GM12878 (cell line): ENCODE measurements around the gene SFT2D1. TPM values are rescaled to one million over a fixed set of nuclear protein-coding genes. Genes with fewer than 3 reads are reported as not detected.

Experiments
- ATAC-seq: fragments of 200-7000 bp; cut with Tn5 transposase; 3 replicates; pipeline ENCODE4 v1.9.1; 2020; ENCODE audit warnings: mild to moderate bottlenecking, moderate library complexity
- BruUV-seq: library from RNA; stranded (reverse); fragments of 400-500 nt; replicated peaks from 2 replicates; lab custom pipeline; 2021; lab: Mats Ljungman, UMichigan
- CTCF ChIA-PET: fragments of 300-600 bp; sonication (Branson Sonifier 250); formaldehyde crosslinking; extraction: SDS; loops from one replicate; lab custom pipeline; 2021; ENCODE audit warnings: inconsistent platforms; lab: Yijun Ruan, JAX
- POLR2A ChIA-PET: fragments of 350-600 bp; formaldehyde crosslinking; extraction: SDS; loops from one replicate; lab custom pipeline; 2021; ENCODE audit warnings: inconsistent platforms; lab: Charles Lee
- RAD21 ChIA-PET: fragments of 300-600 bp; sonication (Branson Sonifier 250); formaldehyde crosslinking; loops from one replicate; lab custom pipeline; 2023; ENCODE audit warnings: antibody characterized with exemption; ENCODE audit not compliant: unreplicated experiment; lab: Charles Lee
- SMC1A ChIA-PET: fragments of 300-600 bp; sonication (Branson Sonifier 250); formaldehyde crosslinking; loops from one replicate; lab custom pipeline; 2023; ENCODE audit not compliant: unreplicated experiment, uncharacterized antibody; lab: Charles Lee
- DNase-seq: peaks from one replicate; pipeline ENCODE4 v3.0.0-alpha.2; 2011; ENCODE audit warnings: low read depth, low spot score
- FAIRE-seq: peaks from 3 replicates; lab custom pipeline; 2011; peaks lifted over from hg19 to GRCh38; lab: Jason Lieb, UNC
- H2AFZ ChIP-seq: 2 replicates; pipeline ENCODE4 v1.6.0; 2011; ENCODE audit warnings: low read depth, low read length, control low read depth; ENCODE audit not compliant: control insufficient read depth
- H3K27ac ChIP-seq: 2 replicates; pipeline ENCODE4 v1.5.1; 2011; ENCODE audit warnings: control low read depth; ENCODE audit not compliant: control insufficient read depth, insufficient read depth
- H3K27me3 ChIP-seq, 2 experiments: replicated peaks in 1 of 2; 2 replicates each; pipeline versions ENCODE4 v1.6.0 to v1.6.1; 2011; ENCODE audit warnings: low read length in 1 of 2; ENCODE audit not compliant: control insufficient read depth in 2 of 2, insufficient read depth in 2 of 2
- H3K36me3 ChIP-seq, 2 experiments: 2 replicates each; pipeline ENCODE4 v1.5.1; 2011; ENCODE audit warnings: low read length in 1 of 2; ENCODE audit not compliant: control insufficient read depth in 2 of 2, insufficient read depth in 2 of 2
- H3K4me1 ChIP-seq: 2 replicates; pipeline ENCODE4 v1.6.1; 2011; ENCODE audit warnings: mild to moderate bottlenecking, low read length, moderate library complexity, mixed read lengths; ENCODE audit not compliant: control insufficient read depth, insufficient read depth
- H3K4me2 ChIP-seq: 2 replicates; pipeline ENCODE4 v1.6.0; 2011; ENCODE audit warnings: control low read depth; ENCODE audit not compliant: control insufficient read depth, insufficient read depth
- H3K4me3 ChIP-seq: fragments of 200-600 bp; sonication (generic); 2 replicates; pipeline ENCODE4 v1.5.1; 2016
- H3K79me2 ChIP-seq: 2 replicates; pipeline ENCODE4 v1.6.0; 2011; ENCODE audit warnings: low read length; ENCODE audit not compliant: control insufficient read depth, insufficient read depth
- H3K9ac ChIP-seq: 2 replicates; pipeline ENCODE4 v1.8.0; 2011; ENCODE audit warnings: low read length, control low read depth, mixed read lengths; ENCODE audit not compliant: control insufficient read depth, insufficient read depth
- H3K9me3 ChIP-seq: replicated peaks from 3 replicates; pipeline ENCODE4 v1.5.1; 2011; ENCODE audit warnings: mild to moderate bottlenecking, low read length; ENCODE audit not compliant: control insufficient read depth, insufficient read depth
- H4K20me1 ChIP-seq: 2 replicates; pipeline ENCODE4 v1.6.0; 2011; ENCODE audit not compliant: control insufficient read depth, insufficient read depth
- BCL3 ChIP-seq: IDR thresholded peaks from 2 replicates; pipeline ENCODE4 v1.6.1; 2011; ENCODE audit warnings: borderline replicate concordance, low read depth, mild to moderate bottlenecking, moderate library complexity, low read length; ENCODE audit not compliant: insufficient read depth, poor library complexity, severe bottlenecking
- CEBPZ ChIP-seq: fragments of 150-350 bp; IDR thresholded peaks from 2 replicates; pipeline ENCODE4 v1.6.1; 2016; ENCODE audit warnings: low read depth, low read length
- CREM ChIP-seq: IDR thresholded peaks from 2 replicates; pipeline ENCODE4 v1.6.1; 2014; ENCODE audit warnings: antibody characterized with exemption, low read depth
- CTCF ChIP-seq, 3 experiments: IDR thresholded peaks in 2 of 3; conservative IDR thresholded peaks in 1 of 3; 2 replicates each; pipeline ENCODE4 v1.5.1; 2011; ENCODE audit warnings: low read depth in 3 of 3, low read length in 3 of 3, mild to moderate bottlenecking in 3 of 3, control low read depth in 2 of 3, moderate library complexity in 2 of 3, inconsistent platforms in 1 of 3, mixed read lengths in 1 of 3; ENCODE audit not compliant: control insufficient read depth in 2 of 3, insufficient read depth in 1 of 3; ENCODE audit errors: extremely low read depth in 1 of 3
- KAT2A ChIP-seq: conservative IDR thresholded peaks from 2 replicates; pipeline ENCODE4 v1.6.1; 2011; ENCODE audit warnings: low read depth, low read length; ENCODE audit not compliant: control insufficient read depth
- KLF5 ChIP-seq: fragments of 450-650 bp; IDR thresholded peaks from 2 replicates; pipeline ENCODE4 v1.6.1; 2014; ENCODE audit warnings: mild to moderate bottlenecking; ENCODE audit not compliant: partially characterized antibody
- MTA3 ChIP-seq: IDR thresholded peaks from 2 replicates; pipeline ENCODE4 v1.6.1; 2012; ENCODE audit warnings: low read length, inconsistent platforms, borderline replicate concordance
- NFYB ChIP-seq: IDR thresholded peaks from 2 replicates; pipeline ENCODE4 v1.6.1; 2011; ENCODE audit warnings: low read depth, mild to moderate bottlenecking, low read length, improper control_type of control experiment, moderate library complexity; ENCODE audit not compliant: insufficient read depth
- PML ChIP-seq: IDR thresholded peaks from 2 replicates; pipeline ENCODE4 v1.6.1; 2012; ENCODE audit warnings: low read length, inconsistent platforms
- PRDM15 ChIP-seq: fragments of 450-650 bp; formaldehyde crosslinking; IDR thresholded peaks from 2 replicates; pipeline ENCODE4 v1.4.0; 2020; ENCODE audit warnings: mild to moderate bottlenecking, moderate library complexity
- WGBS: methylation state at CpG from one replicate; pipeline ENCODE4 v1.1.6; 2016; ENCODE audit warnings: low lambda C conversion rate; ENCODE audit not compliant: insufficient replicate concordance, insufficient coverage; ENCODE audit errors: missing lambda C conversion rate; 5-methylcytosine and 5-hydroxymethylcytosine counted together
- in situ Hi-C: fragments of 300-500 bp; cut with MboI; formaldehyde crosslinking; loops from 9 replicates; pipeline ENCODE4 v1.14.3; 2018; ENCODE audit warnings: mixed read lengths
- intact Hi-C: fragments of 100-400 bp; cut with micrococcal nuclease; formaldehyde crosslinking; loops from one replicate; pipeline ENCODE4 v1.14.2; 2022; ENCODE audit not compliant: unreplicated experiment
- polyA plus RNA-seq, 11 experiments: library from polyadenylated mRNA; depleted of rRNA in 4 of 11; unstranded in 6 of 11; stranded (reverse) in 5 of 11; fragments of >200 nt; fragmentation: Nextera tagmentation in 4 of 11; fragmentation: Illumina TruSeq in 1 of 11; extraction: Ambion mirVana in 4 of 11; extraction: Trizol in 1 of 11; gene quantifications; 1 replicate in 1 of 11; 2 replicates in 10 of 11; pipeline versions ENCODE4 v1.2.1 to v1.2.3, GENCODE V29; 2011 to 2016; ENCODE audit warnings: inconsistent platforms in 2 of 11, missing spikeins in 2 of 11, low read depth in 1 of 11
- total RNA-seq, 4 experiments: library from RNA; depleted of rRNA in 3 of 4; stranded (reverse); fragments of >200 nt in 3 of 4; fragmentation: Illumina TruSeq in 1 of 4; extraction: Trizol in 1 of 4; gene quantifications; 2 replicates each; pipeline versions ENCODE4 v1.2.1 to v1.2.3, GENCODE V29; 2013 to 2021

Gene SFT2D1
- total and polyA plus RNA-seq, 10 of the 15 experiments (the other 5 are each of a cell fraction or from before 2014, with no cell fraction given): 69.5 to 281 (median 124) TPM

- in situ Hi-C loops (loop anchor here (5.0 kb wide), 1 partner anchor 112 kb away; no protein-coding TSS in a partner anchor), intact Hi-C loops (no loop called here)
- no peak overlapping the region for H3K9ac ChIP-seq
- CTCF ChIA-PET: interaction anchor here (2.4 to 7.2 kb wide), 3 partner anchors 11 to 111 kb away, joined by 6 to 51 read pairs (median 15); no protein-coding TSS in a partner anchor
- no peaks in the 10 kb centered on the region for H3K9me3 ChIP-seq
- H2AFZ ChIP-seq: no peak overlapping the region
- no peak for DNase-seq
- peaks cover 3% of the 10 kb centered on the region for H3K4me1 ChIP-seq
- TF ChIP-seq CEBPZ (no peak), KAT2A (no peak), PML (no peak), KLF5 (no peak), NFYB (no peak), CTCF (IDR thresholded peaks at IDR 0.05 in 2 of 3, conservative IDR thresholded peaks at IDR 0.05 in 1 of 3; ENCODE audit: control insufficient read depth in 2 of 3, extremely low read depth in 1 of 3, insufficient read depth in 1 of 3, low read depth in 3 of 3, low read length in 3 of 3) (no peak), CREM (no peak), MTA3 (no peak), PRDM15 (CRISPR knock-in tag) (no peak), BCL3 (no peak)
- TF ChIP-seq, all 136 proteins: peak for 0
- Histone ChIP-seq H3K36me3 (no peaks in the 10 kb centered on the region), H3K4me3 (no peak overlapping the region), H4K20me1 (no peaks in the 10 kb centered on the region), H3K27me3 (no peaks in the 10 kb centered on the region), H3K79me2 (no peaks in the 10 kb centered on the region; the same call in 1 of the 2 replicates), H3K4me2 (no peak overlapping the region), H3K27ac (no peak overlapping the region)
- ChIA-PET POLR2A (interaction anchor here (0.5 to 1.2 kb wide), 2 partner anchors 11 to 76 kb away, joined by 3 to 6 read pairs; no protein-coding TSS in a partner anchor), RAD21 (interaction anchor here (1.4 kb wide), 1 partner anchor 10 kb away, joined by 4 read pairs; no protein-coding TSS in a partner anchor), SMC1A (interaction anchor here (1.3 to 1.6 kb wide), 2 partner anchors 10 to 76 kb away, joined by 6 read pairs; no protein-coding TSS in a partner anchor)
- no peak for ATAC-seq
- 29% methylated on average over 3 of the region's 3 CpGs for WGBS
- no peak for FAIRE-seq
- no TSS peak for BruUV-seq
These were observed 46.8 kb upstream of the SFT2D1 start for GRCh38 chr6:166389119-166389518.
